Retina (tissue), 1 donor: ENCODE measurements around the gene SEC24D.

ENCODE experiments used
- DNase-seq: peaks from one replicate; pipeline ENCODE4 v3.0.0-alpha.2; 2016

Gene SEC24D

GRCh38 chr4:118745357-118745756 lies 90.6 kb downstream of the SEC24D start:
- DNase-seq, result no peak

GRCh38 chr4:118743867-118744266 lies 92.1 kb downstream of the SEC24D start:
- no peak for DNase-seq

- no peak for DNase-seq
Measured at GRCh38 chr4:118742050-118742449, 93.9 kb downstream of the SEC24D start.

- peak; percentile 14 for DNase-seq
Measured at GRCh38 chr4:118741301-118741855, 94.5 kb downstream of the SEC24D start.

- no peak for DNase-seq
Measured at GRCh38 chr4:118740869-118741268, 95.1 kb downstream of the SEC24D start.

- DNase-seq, result no peak
Measured at GRCh38 chr4:118739022-118739713, 96.8 kb downstream of the SEC24D start.

- no peak for DNase-seq
Measured at GRCh38 chr4:118738090-118738489, 97.8 kb downstream of the SEC24D start.

- no peak for DNase-seq
Measured at GRCh38 chr4:118736900-118737299, 99.0 kb downstream of the SEC24D start.

- DNase-seq, result no peak
Measured at GRCh38 chr4:118734491-118735205, 101.3 kb downstream of the SEC24D start.

GRCh38 chr4:118732591-118733330 lies 103.2 kb downstream of the SEC24D start:
- no peak for DNase-seq

GRCh38 chr4:118730683-118731082 lies 105.2 kb downstream of the SEC24D start:
- no peak for DNase-seq

GRCh38 chr4:118729287-118730286 lies 106.3 kb downstream of the SEC24D start:
- no peak for DNase-seq

GRCh38 chr4:118727360-118727759 lies 108.6 kb downstream of the SEC24D start:
- no peak for DNase-seq

- DNase-seq, result no peak
Measured at GRCh38 chr4:118723369-118723768, 112.6 kb downstream of the SEC24D start.

GRCh38 chr4:118721752-118722151 lies 114.2 kb downstream of the SEC24D start:
- DNase-seq, result no peak

GRCh38 chr4:118718511-118719170 lies 117.3 kb downstream of the SEC24D start:
- DNase-seq, result no peak

GRCh38 chr4:118716304-118716703 lies 119.6 kb downstream of the SEC24D start:
- DNase-seq, result no peak

GRCh38 chr4:118714682-118715081 lies 121.2 kb downstream of the SEC24D start:
- no peak for DNase-seq

GRCh38 chr4:118712872-118713271 lies 123.1 kb downstream of the SEC24D start:
- DNase-seq, result no peak

GRCh38 chr4:118711052-118711451 lies 124.9 kb downstream of the SEC24D start:
- no peak for DNase-seq

- DNase-seq, result no peak
Measured at GRCh38 chr4:118703118-118703517, 132.8 kb downstream of the SEC24D start.
